Mammary epithelial cell (primary cell): ENCODE results near the gene TRAF3IP1.

Source experiments
- EZH2 ChIP-seq: IDR thresholded peaks from 2 replicates; pipeline ENCODE4 v1.6.1; 2012; ENCODE audit warnings: low read length, inconsistent platforms, borderline replicate concordance
- TF ChIP-seq, protein P1 (sequence below), 2 donors: IDR thresholded peaks in 1 of 2; conservative IDR thresholded peaks in 1 of 2; 2 replicates each; pipeline ENCODE4 v1.5.1; 2011 to 2012; ENCODE audit warnings: inconsistent platforms in 2 of 2, low read length in 2 of 2, mild to moderate bottlenecking in 2 of 2, control low read depth in 1 of 2, low read depth in 1 of 2; ENCODE audit not compliant: insufficient read depth in 1 of 2; ENCODE audit errors: extremely low read depth in 1 of 2

DNA sequence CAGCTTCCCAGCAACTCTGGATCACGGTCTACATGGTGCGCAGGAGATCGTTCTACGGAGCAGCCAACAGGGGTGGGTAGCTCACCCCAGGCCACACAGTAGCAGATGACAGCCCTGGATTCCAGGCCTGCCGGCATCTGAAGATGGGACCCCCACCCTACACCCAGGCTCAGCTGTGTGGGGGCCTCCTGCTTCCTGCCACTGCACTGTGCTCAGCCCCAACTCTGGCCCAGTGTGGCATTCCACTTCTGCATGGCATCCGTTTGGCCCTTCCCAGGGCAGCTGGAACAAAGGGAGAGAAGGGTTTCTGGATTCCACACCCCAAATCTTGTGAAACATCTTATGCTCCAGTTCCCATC, 41.0 kb upstream of the TRAF3IP1 start:
- TF ChIP-seq, protein P1, sequence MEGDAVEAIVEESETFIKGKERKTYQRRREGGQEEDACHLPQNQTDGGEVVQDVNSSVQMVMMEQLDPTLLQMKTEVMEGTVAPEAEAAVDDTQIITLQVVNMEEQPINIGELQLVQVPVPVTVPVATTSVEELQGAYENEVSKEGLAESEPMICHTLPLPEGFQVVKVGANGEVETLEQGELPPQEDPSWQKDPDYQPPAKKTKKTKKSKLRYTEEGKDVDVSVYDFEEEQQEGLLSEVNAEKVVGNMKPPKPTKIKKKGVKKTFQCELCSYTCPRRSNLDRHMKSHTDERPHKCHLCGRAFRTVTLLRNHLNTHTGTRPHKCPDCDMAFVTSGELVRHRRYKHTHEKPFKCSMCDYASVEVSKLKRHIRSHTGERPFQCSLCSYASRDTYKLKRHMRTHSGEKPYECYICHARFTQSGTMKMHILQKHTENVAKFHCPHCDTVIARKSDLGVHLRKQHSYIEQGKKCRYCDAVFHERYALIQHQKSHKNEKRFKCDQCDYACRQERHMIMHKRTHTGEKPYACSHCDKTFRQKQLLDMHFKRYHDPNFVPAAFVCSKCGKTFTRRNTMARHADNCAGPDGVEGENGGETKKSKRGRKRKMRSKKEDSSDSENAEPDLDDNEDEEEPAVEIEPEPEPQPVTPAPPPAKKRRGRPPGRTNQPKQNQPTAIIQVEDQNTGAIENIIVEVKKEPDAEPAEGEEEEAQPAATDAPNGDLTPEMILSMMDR (conservative IDR thresholded peaks at IDR 0.05 in 1 of 2, IDR thresholded peaks at IDR 0.05 in 1 of 2; ENCODE audit: extremely low read depth in 1 of 2, insufficient read depth in 1 of 2, low read depth in 1 of 2, low read length in 2 of 2) = no peak
- no peak for TF ChIP-seq EZH2
